ENCODE data around the gene CMTM4.
"Not testable (repeated sequence)": the region's sequence is repeated elsewhere in the genome, so short reads cannot be mapped to it uniquely, and the experiment has no call there.

Gene CMTM4

DNA sequence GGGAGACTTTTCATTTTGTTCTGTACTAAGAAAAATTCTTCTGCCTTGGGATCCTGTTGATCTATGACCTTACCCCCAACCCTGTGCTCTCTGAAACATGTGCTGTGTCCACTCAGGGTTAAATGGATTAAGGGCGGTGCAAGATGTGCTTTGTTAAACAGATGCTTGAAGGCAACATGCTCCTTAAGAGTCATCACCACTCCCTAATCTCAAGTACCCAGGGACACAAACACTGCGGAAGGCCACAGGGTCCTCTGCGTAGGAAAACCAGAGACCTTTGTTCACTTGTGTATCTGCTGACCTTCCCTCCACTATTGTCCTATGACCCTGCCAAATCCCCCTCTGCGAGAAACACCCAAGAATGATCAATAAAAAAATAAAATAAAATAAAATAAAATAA is 65.0 kb downstream of the CMTM4 start:
- not testable (repeated sequence) for H3K4me3 ChIP-seq (ENCODE audit: low read length in 2 of 2); H3K4me1 ChIP-seq (ENCODE audit: control insufficient read depth in 2 of 2, insufficient read depth in 1 of 2, low read depth in 1 of 2, low read length in 2 of 2)

DNA sequence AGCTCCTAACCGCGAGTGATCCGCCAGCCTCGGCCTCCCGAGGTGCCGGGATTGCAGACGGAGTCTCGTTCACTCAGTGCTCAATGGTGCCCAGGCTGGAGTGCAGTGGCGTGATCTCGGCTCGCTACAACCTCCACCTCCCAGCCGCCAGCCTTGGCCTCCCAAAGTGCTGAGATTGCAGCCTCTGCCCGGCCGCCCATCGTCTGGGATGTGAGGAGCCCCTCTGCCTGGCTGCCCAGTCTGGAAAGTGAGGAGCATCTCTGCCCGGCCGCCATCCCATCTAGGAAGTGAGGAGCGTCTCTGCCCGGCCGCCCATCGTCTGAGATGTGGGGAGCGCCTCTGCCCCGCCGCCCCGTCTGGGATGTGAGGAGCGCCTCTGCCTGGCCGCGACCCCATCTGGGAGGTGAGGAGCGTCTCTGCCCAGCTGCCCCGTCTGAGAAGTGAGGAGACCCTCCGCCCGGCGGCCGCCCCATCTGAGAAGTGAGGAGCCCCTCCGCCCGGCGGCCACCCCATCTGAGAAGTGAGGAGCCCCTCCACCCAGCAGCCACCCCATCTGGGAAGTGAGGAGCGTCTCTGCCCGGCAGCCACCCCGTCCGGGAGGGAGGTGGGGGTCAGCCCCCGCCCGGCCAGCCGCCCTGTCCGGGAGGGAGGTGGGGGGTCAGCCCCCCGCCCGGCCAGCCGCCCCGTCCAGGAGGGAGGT is 65.8 kb downstream of the CMTM4 start:
- not testable (repeated sequence) for H3K36me3 ChIP-seq (replicated peaks in 1 of 2; ENCODE audit: control insufficient read depth in 2 of 2, insufficient read depth in 2 of 2, low read length in 2 of 2); H3K14ac ChIP-seq (ENCODE audit: low read length); H3K9me3 ChIP-seq (replicated peaks in 1 of 2; ENCODE audit: control insufficient read depth in 2 of 2, insufficient read depth in 1 of 2, low read depth in 1 of 2, low read length in 2 of 2); H3K4me2 ChIP-seq (ENCODE audit: insufficient read depth, low read length, poor library complexity, severe bottlenecking); H3K18ac ChIP-seq (ENCODE audit: low read length); H3K79me1 ChIP-seq (ENCODE audit: low read depth, low read length); H2AK5ac ChIP-seq (ENCODE audit: low read depth, low read length); H2BK15ac ChIP-seq (ENCODE audit: low read length); H3K23ac ChIP-seq (ENCODE audit: low read depth, low read length, poor library complexity); H2BK5ac ChIP-seq (ENCODE audit: low read length); H2AFZ ChIP-seq (ENCODE audit: low read length); H3K27ac ChIP-seq (replicated peaks; ENCODE audit: low read length); H3K9ac ChIP-seq (ENCODE audit: low read depth, low read length, poor library complexity); H3K27me3 ChIP-seq (ENCODE audit: control insufficient read depth in 3 of 3, insufficient read depth in 3 of 3, low read depth in 1 of 3, low read length in 3 of 3); H2BK120ac ChIP-seq (ENCODE audit: low read depth, low read length); H2BK12ac ChIP-seq (ENCODE audit: low read length); H3K4me1 ChIP-seq (ENCODE audit: control insufficient read depth in 2 of 2, insufficient read depth in 1 of 2, low read depth in 1 of 2, low read length in 2 of 2); H3K4me3 ChIP-seq (ENCODE audit: low read length in 2 of 2); DNase-seq (ENCODE audit: low spot score); H4K91ac ChIP-seq (ENCODE audit: low read depth, low read length, poor library complexity); H3K4ac ChIP-seq (ENCODE audit: low read length); H4K8ac ChIP-seq (ENCODE audit: low read depth, low read length)
- no CpG with 5 or more reads among the region's 49 CpGs for WGBS, 2 donors (ENCODE audit: extremely low coverage in 2 of 2, insufficient read length in 2 of 2, insufficient replicate concordance in 1 of 2)

More for the DNA sequence above, 65.0 kb downstream of the CMTM4 start:
- not testable (repeated sequence) for H3K4me2 ChIP-seq (ENCODE audit: insufficient read depth, low read length, poor library complexity, severe bottlenecking); H3K27me3 ChIP-seq (ENCODE audit: control insufficient read depth in 3 of 3, insufficient read depth in 3 of 3, low read depth in 1 of 3, low read length in 3 of 3); H3K4ac ChIP-seq (ENCODE audit: low read length); H3K36me3 ChIP-seq (replicated peaks in 1 of 2; ENCODE audit: control insufficient read depth in 2 of 2, insufficient read depth in 2 of 2, low read length in 2 of 2); H2AFZ ChIP-seq (ENCODE audit: low read length); H4K91ac ChIP-seq (ENCODE audit: low read depth, low read length, poor library complexity); H4K8ac ChIP-seq (ENCODE audit: low read depth, low read length); DNase-seq (ENCODE audit: low spot score); H2BK120ac ChIP-seq (ENCODE audit: low read depth, low read length); H3K79me1 ChIP-seq (ENCODE audit: low read depth, low read length); H2BK5ac ChIP-seq (ENCODE audit: low read length); H3K27ac ChIP-seq (replicated peaks; ENCODE audit: low read length); H3K14ac ChIP-seq (ENCODE audit: low read length); H2BK12ac ChIP-seq (ENCODE audit: low read length); H3K23ac ChIP-seq (ENCODE audit: low read depth, low read length, poor library complexity); H2AK5ac ChIP-seq (ENCODE audit: low read depth, low read length); H3K9ac ChIP-seq (ENCODE audit: low read depth, low read length, poor library complexity); H2BK15ac ChIP-seq (ENCODE audit: low read length); H3K18ac ChIP-seq (ENCODE audit: low read length); H3K9me3 ChIP-seq (replicated peaks in 1 of 2; ENCODE audit: control insufficient read depth in 2 of 2, insufficient read depth in 1 of 2, low read depth in 1 of 2, low read length in 2 of 2)
- WGBS, 2 donors (ENCODE audit: extremely low coverage in 2 of 2, insufficient read length in 2 of 2, insufficient replicate concordance in 1 of 2): no CpG with 5 or more reads among the region's 4 CpGs

DNA sequence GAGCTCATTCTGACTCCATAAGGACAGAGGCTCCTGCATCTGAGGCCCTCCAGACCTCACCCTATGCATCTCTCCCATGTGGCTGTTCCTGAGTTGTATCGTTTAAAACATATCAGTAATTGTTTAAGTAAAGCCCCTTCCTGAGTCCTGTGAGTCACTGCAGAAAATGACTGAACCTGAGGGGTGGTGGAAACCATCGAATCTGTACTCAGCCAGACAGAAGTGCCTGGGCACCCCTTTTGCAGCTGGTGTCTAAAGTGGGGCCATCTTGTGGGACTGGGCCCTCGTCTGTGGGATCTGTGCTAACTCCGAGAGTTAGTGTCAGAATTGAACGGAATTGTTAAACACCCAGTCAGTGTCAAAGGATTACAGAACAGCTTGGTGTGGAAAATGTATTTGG is 66.7 kb downstream of the CMTM4 start:
- no peak overlapping the region for H2BK12ac ChIP-seq (ENCODE audit: low read length)
- no peak overlapping the region for H4K91ac ChIP-seq (ENCODE audit: low read depth, low read length, poor library complexity)
- H3K9ac ChIP-seq (ENCODE audit: low read depth, low read length, poor library complexity): no peak overlapping the region
- peaks cover 0 to 2% of the 10 kb centered on the region in 2 donors for H3K36me3 ChIP-seq (replicated peaks in 1 of 2; ENCODE audit: control insufficient read depth in 2 of 2, insufficient read depth in 2 of 2, low read length in 2 of 2)
- no peak overlapping the region for H3K23ac ChIP-seq (ENCODE audit: low read depth, low read length, poor library complexity)
- no peak overlapping the region for H2BK120ac ChIP-seq (ENCODE audit: low read depth, low read length)
- H3K4ac ChIP-seq (ENCODE audit: low read length): no peak overlapping the region
- peaks cover 2 to 4% of the 10 kb centered on the region in 2 donors for H3K9me3 ChIP-seq (replicated peaks in 1 of 2; ENCODE audit: control insufficient read depth in 2 of 2, insufficient read depth in 1 of 2, low read depth in 1 of 2, low read length in 2 of 2)
- H4K8ac ChIP-seq (ENCODE audit: low read depth, low read length): no peak overlapping the region
- no peak overlapping the region for H3K27ac ChIP-seq (replicated peaks; ENCODE audit: low read length)
- no peak overlapping the region for H2AFZ ChIP-seq (ENCODE audit: low read length)
- H2BK5ac ChIP-seq (ENCODE audit: low read length): no peak overlapping the region
- H3K14ac ChIP-seq (ENCODE audit: low read length): no peak overlapping the region
- no peak for DNase-seq (ENCODE audit: low spot score)
- no peak overlapping the region for H3K4me2 ChIP-seq (ENCODE audit: insufficient read depth, low read length, poor library complexity, severe bottlenecking)
- H3K18ac ChIP-seq (ENCODE audit: low read length): no peak overlapping the region
- H3K27me3 ChIP-seq (ENCODE audit: control insufficient read depth in 3 of 3, insufficient read depth in 3 of 3, low read depth in 1 of 3, low read length in 3 of 3): no peaks in the 10 kb centered on the region
- H3K4me3 ChIP-seq (ENCODE audit: low read length in 2 of 2): no peak overlapping the region
- no CpG with 5 or more reads among the region's 5 CpGs for WGBS, 2 donors (ENCODE audit: extremely low coverage in 2 of 2, insufficient read length in 2 of 2, insufficient replicate concordance in 1 of 2)
- no peaks in the 10 kb centered on the region for H3K79me1 ChIP-seq (ENCODE audit: low read depth, low read length)
- H3K4me1 ChIP-seq (ENCODE audit: control insufficient read depth in 2 of 2, insufficient read depth in 1 of 2, low read depth in 1 of 2, low read length in 2 of 2): no peaks in the 10 kb centered on the region
- no peak overlapping the region for H2AK5ac ChIP-seq (ENCODE audit: low read depth, low read length)
- H2BK15ac ChIP-seq (ENCODE audit: low read length): no peak overlapping the region

DNA sequence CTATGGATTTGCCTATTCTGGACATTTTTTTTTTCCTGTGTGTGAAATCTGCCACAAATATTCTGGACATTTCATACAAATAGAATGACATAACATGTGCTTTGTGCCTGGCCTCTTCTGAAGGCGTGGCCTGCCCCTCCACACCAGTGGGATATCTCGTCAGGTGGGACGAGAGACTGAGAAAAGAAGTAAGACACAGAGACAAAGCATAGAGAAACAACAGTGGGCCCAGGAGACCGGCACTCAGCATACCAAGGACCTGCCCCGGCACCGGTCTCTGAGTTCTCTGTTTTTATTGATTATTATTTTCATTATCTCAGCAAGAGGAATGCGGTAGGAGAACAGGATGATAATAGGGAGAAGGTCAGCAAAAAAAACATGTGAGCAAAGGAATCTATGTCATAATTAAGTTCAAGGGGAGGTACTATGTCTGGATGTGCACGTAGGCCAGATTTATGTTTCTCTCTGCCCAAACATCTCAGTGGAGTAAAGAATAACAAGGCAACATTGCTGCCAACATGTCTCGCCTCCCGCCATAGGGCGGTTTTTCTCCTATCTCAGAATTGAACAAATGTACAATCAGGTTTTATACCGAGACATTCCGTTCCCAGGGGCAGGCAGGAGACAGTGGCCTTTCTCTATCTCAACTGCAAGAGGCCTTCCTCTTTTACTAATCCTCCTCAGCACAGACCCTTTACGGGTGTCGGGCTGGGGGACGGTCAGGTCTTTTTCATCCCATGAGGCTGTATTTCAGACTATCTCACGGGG is 68.7 kb downstream of the CMTM4 start:
- H4K91ac ChIP-seq (ENCODE audit: low read depth, low read length, poor library complexity); H3K79me1 ChIP-seq (ENCODE audit: low read depth, low read length); H3K9ac ChIP-seq (ENCODE audit: low read depth, low read length, poor library complexity); H3K18ac ChIP-seq (ENCODE audit: low read length); H3K14ac ChIP-seq (ENCODE audit: low read length); H3K4me2 ChIP-seq (ENCODE audit: insufficient read depth, low read length, poor library complexity, severe bottlenecking); DNase-seq (ENCODE audit: low spot score); H2AK5ac ChIP-seq (ENCODE audit: low read depth, low read length); H2BK15ac ChIP-seq (ENCODE audit: low read length); H2BK120ac ChIP-seq (ENCODE audit: low read depth, low read length); H2AFZ ChIP-seq (ENCODE audit: low read length); H3K4me1 ChIP-seq (ENCODE audit: control insufficient read depth in 2 of 2, insufficient read depth in 1 of 2, low read depth in 1 of 2, low read length in 2 of 2); H3K4ac ChIP-seq (ENCODE audit: low read length); H3K4me3 ChIP-seq (ENCODE audit: low read length in 2 of 2); H2BK5ac ChIP-seq (ENCODE audit: low read length); H3K36me3 ChIP-seq (replicated peaks in 1 of 2; ENCODE audit: control insufficient read depth in 2 of 2, insufficient read depth in 2 of 2, low read length in 2 of 2); H3K27me3 ChIP-seq (ENCODE audit: control insufficient read depth in 3 of 3, insufficient read depth in 3 of 3, low read depth in 1 of 3, low read length in 3 of 3); H3K9me3 ChIP-seq (replicated peaks in 1 of 2; ENCODE audit: control insufficient read depth in 2 of 2, insufficient read depth in 1 of 2, low read depth in 1 of 2, low read length in 2 of 2); H3K23ac ChIP-seq (ENCODE audit: low read depth, low read length, poor library complexity); H3K27ac ChIP-seq (replicated peaks; ENCODE audit: low read length); H2BK12ac ChIP-seq (ENCODE audit: low read length); H4K8ac ChIP-seq (ENCODE audit: low read depth, low read length): not testable (repeated sequence)
- no CpG with 5 or more reads among the region's 17 CpGs for WGBS, 2 donors (ENCODE audit: extremely low coverage in 2 of 2, insufficient read length in 2 of 2, insufficient replicate concordance in 1 of 2)

Data from neuronal stem cell (in vitro differentiated cells).